Fibroblast of lung (primary cell): ENCODE results near the gene CIDEB. TPM values are rescaled to one million over a fixed set of nuclear protein-coding genes. Genes with fewer than 3 reads are reported as not detected.

Source experiments
- DNase-seq, 2 donors: peaks; one replicate each; pipeline versions ENCODE4 v3.0.0 to v3.0.0-alpha.2; 2010; ENCODE audit warnings: low read depth in 2 of 2
- H2AFZ ChIP-seq: 2 replicates; pipeline ENCODE4 v1.5.1; 2012; ENCODE audit warnings: low read length, control low read depth, inconsistent platforms
- H3K27ac ChIP-seq: 2 replicates; pipeline ENCODE4 v1.5.1; 2011; ENCODE audit warnings: low read length, control low read depth; ENCODE audit not compliant: insufficient read depth
- H3K27me3 ChIP-seq: 2 replicates; pipeline ENCODE4 v1.5.1; 2011; ENCODE audit warnings: mild to moderate bottlenecking, low read length; ENCODE audit not compliant: control insufficient read depth, insufficient read depth
- H3K36me3 ChIP-seq: 2 replicates; pipeline ENCODE4 v1.5.1; 2011; ENCODE audit warnings: low read length; ENCODE audit not compliant: control insufficient read depth, insufficient read depth
- H3K4me1 ChIP-seq: 2 replicates; pipeline ENCODE4 v1.5.1; 2011; ENCODE audit warnings: low read length; ENCODE audit not compliant: control insufficient read depth, insufficient read depth; ENCODE audit errors: extremely low read depth
- H3K4me2 ChIP-seq: 2 replicates; pipeline ENCODE4 v1.5.1; 2011; ENCODE audit warnings: low read length, control low read depth; ENCODE audit not compliant: insufficient read depth; ENCODE audit errors: extremely low read depth
- H3K4me3 ChIP-seq, 4 experiments: fragments of 200-600 bp in 1 of 4; sonication (generic) in 1 of 4; replicated peaks in 1 of 4; 2 replicates each; pipeline ENCODE4 v1.5.1; 2011 to 2016; ENCODE audit warnings: low read length in 4 of 4, low read depth in 3 of 4, mild to moderate bottlenecking in 3 of 4, control low read depth in 2 of 4, inconsistent platforms in 1 of 4, mixed read lengths in 1 of 4; ENCODE audit not compliant: insufficient read depth in 1 of 4; ENCODE audit errors: control extremely low read depth in 1 of 4
- H3K79me2 ChIP-seq: 2 replicates; pipeline ENCODE4 v1.5.1; 2012; ENCODE audit warnings: mild to moderate bottlenecking, low read length, inconsistent platforms; ENCODE audit not compliant: control insufficient read depth, insufficient read depth
- H3K9ac ChIP-seq: 2 replicates; pipeline ENCODE4 v1.5.1; 2011; ENCODE audit warnings: mild to moderate bottlenecking, low read length, control low read depth; ENCODE audit not compliant: insufficient read depth
- H3K9me3 ChIP-seq: 2 replicates; pipeline ENCODE4 v1.5.1; 2012; ENCODE audit warnings: low read depth, low read length; ENCODE audit not compliant: control insufficient read depth, insufficient read depth
- H4K20me1 ChIP-seq: 2 replicates; pipeline ENCODE4 v1.5.1; 2011; ENCODE audit warnings: low read length; ENCODE audit not compliant: control insufficient read depth, insufficient read depth; ENCODE audit errors: extremely low read depth
- CTCF ChIP-seq, 2 donors: IDR thresholded peaks in 1 of 2; conservative IDR thresholded peaks in 1 of 2; 1 replicate in 1 of 2; 2 replicates in 1 of 2; pipeline ENCODE4 v1.5.1; 2011 to 2012; ENCODE audit warnings: low read length in 2 of 2, control low read depth in 1 of 2, inconsistent platforms in 1 of 2, low read depth in 1 of 2, mild to moderate bottlenecking in 1 of 2
- EZH2 ChIP-seq: IDR thresholded peaks from 2 replicates; pipeline ENCODE4 v1.5.1; 2012; ENCODE audit warnings: low read length, control low read depth, mild to moderate bottlenecking; ENCODE audit errors: missing control alignments
- polyA plus RNA-seq, 2 donors: library from polyadenylated mRNA; depleted of rRNA in 1 of 2; stranded (reverse) in 1 of 2; unstranded in 1 of 2; fragments of >200 nt; gene quantifications; 2 replicates each; pipeline ENCODE4 v1.2.1, GENCODE V29; 2011 to 2012; ENCODE audit warnings: missing spikeins in 1 of 2
- total RNA-seq: library from RNA; depleted of rRNA; stranded (reverse); fragments of >200 nt; gene quantifications from 2 replicates; pipeline ENCODE4 v1.2.1, GENCODE V29; 2014

Gene CIDEB
- total and polyA plus RNA-seq, 2 donors (not counting 1 experiment from before 2014, with no cell fraction given): 0.33 to 0.42 TPM

- DNase-seq: no peak
- Histone ChIP-seq H3K27me3 (peaks cover 12% of the 10 kb centered on the region), H3K36me3 (no peaks in the 10 kb centered on the region), H3K4me2 (no peak overlapping the region), H4K20me1 (no peaks in the 10 kb centered on the region), H3K9me3 (no peaks in the 10 kb centered on the region), H2AFZ (no peak overlapping the region), H3K79me2 (no peaks in the 10 kb centered on the region), H3K9ac (no peak overlapping the region), H3K4me3 (no peak overlapping the region), H3K4me1 (peaks cover 16% of the 10 kb centered on the region), H3K27ac (no peak overlapping the region)
- TF ChIP-seq CTCF (conservative IDR thresholded peaks at IDR 0.05 in 1 of 2, IDR thresholded peaks at IDR 0.05 in 1 of 2; ENCODE audit: low read depth in 1 of 2, low read length in 2 of 2) (no peak), EZH2 (no peak)
Measured at GRCh38 chr14:24314377-24315193, 6.8 kb upstream of the CIDEB start.

DNA sequence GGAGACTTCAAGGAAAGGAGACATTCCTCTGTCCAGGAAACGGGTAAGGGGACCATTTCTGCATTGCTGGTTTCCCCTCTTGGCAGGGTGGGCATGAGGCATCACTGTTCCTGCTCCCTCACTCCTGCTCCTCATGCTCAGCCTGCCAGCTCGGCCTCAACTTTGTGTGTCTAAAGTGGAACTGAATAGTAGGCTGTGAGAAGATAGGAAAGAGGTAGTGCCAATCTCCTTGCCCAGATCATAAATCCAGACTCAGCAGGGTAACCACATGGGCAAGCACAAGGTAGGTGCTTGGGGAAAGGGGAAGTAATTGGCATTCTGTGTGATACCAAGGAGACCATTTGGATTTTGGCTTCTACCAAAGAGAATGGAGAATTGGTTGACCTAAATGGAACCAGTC, 6.1 kb upstream of the CIDEB start:
- Histone ChIP-seq H3K9ac (no peak overlapping the region), H3K4me1 (peaks cover 16% of the 10 kb centered on the region), H3K4me3 (no peak overlapping the region), H2AFZ (no peak overlapping the region), H3K27me3 (peaks cover 7% of the 10 kb centered on the region), H3K79me2 (no peaks in the 10 kb centered on the region), H3K36me3 (no peaks in the 10 kb centered on the region), H3K27ac (no peak overlapping the region), H3K9me3 (no peaks in the 10 kb centered on the region), H4K20me1 (no peaks in the 10 kb centered on the region), H3K4me2 (no peak overlapping the region)
- no peak for TF ChIP-seq CTCF (conservative IDR thresholded peaks at IDR 0.05 in 1 of 2, IDR thresholded peaks at IDR 0.05 in 1 of 2; ENCODE audit: low read depth in 1 of 2, low read length in 2 of 2)
- no peak for TF ChIP-seq EZH2
- DNase-seq: no peak

- Histone ChIP-seq H3K36me3 (no peaks in the 10 kb centered on the region), H3K4me1 (peaks cover 16% of the 10 kb centered on the region), H3K4me3 (no peak overlapping the region), H3K9ac (no peak overlapping the region), H3K27me3 (no peaks in the 10 kb centered on the region), H3K27ac (no peak overlapping the region), H4K20me1 (no peaks in the 10 kb centered on the region), H3K9me3 (no peaks in the 10 kb centered on the region), H3K4me2 (no peak overlapping the region), H2AFZ (no peak overlapping the region), H3K79me2 (no peaks in the 10 kb centered on the region)
- TF ChIP-seq CTCF (conservative IDR thresholded peaks at IDR 0.05 in 1 of 2, IDR thresholded peaks at IDR 0.05 in 1 of 2; ENCODE audit: low read depth in 1 of 2, low read length in 2 of 2): no peak
- no peak for TF ChIP-seq EZH2
- DNase-seq: peak in 1 of 2 donors; percentile 34
Measured at GRCh38 chr14:24312736-24313507, 5.1 kb upstream of the CIDEB start.
